Measurements from ENCODE around the gene WDR88.
"Not testable (repeated sequence)": the region's sequence is repeated elsewhere in the genome, so short reads cannot be mapped to it uniquely, and the experiment has no call there.

The WDR88 gene

DNA sequence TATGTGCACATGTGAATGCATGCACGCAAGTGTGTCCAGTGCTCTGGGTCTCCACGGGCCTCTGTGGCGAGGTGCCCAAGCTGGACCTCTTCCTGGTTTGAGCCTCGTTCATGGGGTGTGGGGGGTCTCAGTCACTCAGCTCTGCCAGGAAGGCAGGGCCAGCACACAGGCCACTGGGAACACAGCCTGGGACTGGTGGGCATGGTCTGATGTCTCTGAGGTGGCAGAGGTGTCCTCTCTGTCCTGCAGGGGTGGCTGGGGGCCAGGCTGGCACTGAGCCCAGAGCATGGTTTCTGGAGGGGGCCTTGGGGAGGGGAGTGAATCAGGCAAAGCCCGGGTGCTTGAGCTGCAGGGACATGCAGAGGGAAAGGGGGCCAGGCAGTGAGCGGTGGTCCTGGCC is 71.6 kb downstream of the WDR88 start:
- H3K27me3 Mint-ChIP-seq (ENCODE audit: low read depth) = peaks cover 3% of the 10 kb centered on the region
- no peak overlapping the region for H3K27ac Mint-ChIP-seq
- H3K9me3 Mint-ChIP-seq = no peaks in the 10 kb centered on the region
- no peaks in the 10 kb centered on the region for H3K36me3 Mint-ChIP-seq (ENCODE audit: low read depth)
- no peaks in the 10 kb centered on the region for H3K4me1 Mint-ChIP-seq (ENCODE audit: low read depth)
- H3K4me3 Mint-ChIP-seq = no peak overlapping the region

DNA sequence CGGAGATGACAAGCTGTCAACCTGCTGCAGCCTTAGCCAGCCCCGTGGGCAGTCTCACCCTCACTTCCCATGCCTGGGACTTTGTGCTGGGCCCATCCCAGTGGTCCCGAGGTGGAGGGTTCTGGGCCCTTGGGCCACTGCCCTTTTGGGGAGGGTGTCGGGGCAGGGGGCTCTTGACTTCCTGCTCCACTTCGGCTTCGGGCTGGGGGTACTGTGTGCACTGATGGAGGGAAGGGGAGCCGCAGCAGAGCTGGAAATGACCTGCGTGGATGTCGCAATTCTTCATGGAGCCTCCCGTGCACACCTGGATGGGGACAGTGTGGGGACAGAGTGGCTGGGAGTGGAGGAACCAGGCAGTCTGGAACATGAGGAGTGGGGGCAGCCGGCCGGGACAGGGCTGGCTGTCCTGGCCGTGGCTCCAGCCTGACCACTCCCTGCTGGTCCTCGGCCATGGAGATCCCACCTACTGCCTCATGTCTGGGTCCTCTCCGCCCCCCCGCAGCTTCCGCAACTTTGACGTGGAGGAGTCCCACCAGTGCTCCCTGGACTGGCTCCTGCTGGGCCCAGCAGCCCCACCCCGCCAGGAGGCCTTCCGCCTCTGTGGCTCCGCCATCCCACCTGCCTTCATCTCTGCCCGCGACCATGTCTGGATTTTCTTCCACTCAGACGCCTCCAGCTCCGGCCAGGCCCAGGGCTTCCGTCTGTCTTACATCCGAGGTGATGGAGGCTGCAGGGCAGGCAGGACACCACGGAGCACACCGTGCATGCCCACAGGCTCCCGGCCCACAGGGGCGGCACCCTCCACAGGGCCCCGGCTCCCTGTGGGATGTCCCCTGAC is 72.4 kb downstream of the WDR88 start:
- Mint-ChIP-seq H3K4me3 (no peak overlapping the region), H3K27ac (no peak overlapping the region), H3K4me1 (ENCODE audit: low read depth) (no peaks in the 10 kb centered on the region), H3K36me3 (ENCODE audit: low read depth) (no peaks in the 10 kb centered on the region), H3K9me3 (no peaks in the 10 kb centered on the region), H3K27me3 (ENCODE audit: low read depth) (no peaks in the 10 kb centered on the region)

DNA sequence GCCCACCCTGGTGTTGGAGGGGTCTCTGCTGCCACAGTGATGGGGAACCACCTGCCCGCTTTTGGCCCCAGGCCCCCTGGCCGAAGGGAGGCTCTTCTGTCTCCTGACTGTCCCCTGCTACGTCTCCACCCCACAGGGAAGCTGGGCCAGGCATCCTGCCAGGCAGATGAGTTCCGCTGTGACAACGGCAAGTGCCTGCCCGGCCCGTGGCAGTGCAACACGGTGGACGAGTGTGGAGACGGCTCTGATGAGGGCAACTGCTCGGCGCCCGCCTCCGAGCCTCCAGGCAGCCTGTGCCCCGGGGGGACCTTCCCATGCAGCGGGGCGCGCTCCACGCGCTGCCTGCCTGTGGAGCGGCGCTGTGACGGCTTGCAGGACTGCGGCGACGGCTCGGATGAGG is 73.2 kb downstream of the WDR88 start:
- Mint-ChIP-seq H3K4me3 (no peak overlapping the region), H3K4me1 (ENCODE audit: low read depth) (no peaks in the 10 kb centered on the region), H3K27me3 (ENCODE audit: low read depth) (no peaks in the 10 kb centered on the region), H3K27ac (no peak overlapping the region), H3K36me3 (ENCODE audit: low read depth) (no peaks in the 10 kb centered on the region), H3K9me3 (no peaks in the 10 kb centered on the region)

DNA sequence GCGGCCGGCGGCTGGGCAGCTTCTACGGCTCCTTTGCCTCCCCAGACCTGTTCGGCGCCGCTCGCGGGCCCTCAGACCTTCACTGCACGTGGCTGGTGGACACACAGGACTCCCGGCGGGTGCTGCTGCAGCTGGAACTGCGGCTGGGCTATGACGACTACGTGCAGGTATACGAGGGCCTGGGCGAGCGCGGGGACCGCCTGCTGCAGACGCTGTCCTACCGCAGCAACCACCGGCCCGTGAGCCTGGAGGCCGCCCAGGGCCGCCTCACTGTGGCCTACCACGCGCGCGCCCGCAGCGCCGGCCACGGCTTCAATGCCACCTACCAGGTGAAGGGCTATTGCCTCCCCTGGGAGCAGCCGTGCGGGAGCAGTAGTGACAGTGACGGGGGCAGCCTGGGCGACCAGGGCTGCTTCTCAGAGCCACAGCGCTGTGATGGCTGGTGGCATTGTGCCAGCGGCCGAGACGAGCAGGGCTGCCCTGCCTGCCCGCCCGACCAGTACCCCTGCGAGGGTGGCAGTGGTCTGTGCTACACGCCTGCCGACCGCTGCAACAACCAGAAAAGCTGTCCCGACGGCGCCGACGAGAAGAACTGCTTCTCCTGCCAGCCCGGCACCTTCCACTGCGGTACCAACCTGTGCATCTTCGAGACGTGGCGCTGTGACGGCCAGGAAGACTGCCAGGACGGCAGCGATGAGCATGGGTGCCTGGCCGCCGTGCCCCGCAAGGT is 73.8 kb downstream of the WDR88 start:
- Mint-ChIP-seq H3K27me3 (ENCODE audit: low read depth) (no peaks in the 10 kb centered on the region), H3K4me1 (ENCODE audit: low read depth) (no peaks in the 10 kb centered on the region), H3K27ac (no peak overlapping the region), H3K4me3 (no peak overlapping the region), H3K36me3 (ENCODE audit: low read depth) (no peaks in the 10 kb centered on the region), H3K9me3 (no peaks in the 10 kb centered on the region)

DNA sequence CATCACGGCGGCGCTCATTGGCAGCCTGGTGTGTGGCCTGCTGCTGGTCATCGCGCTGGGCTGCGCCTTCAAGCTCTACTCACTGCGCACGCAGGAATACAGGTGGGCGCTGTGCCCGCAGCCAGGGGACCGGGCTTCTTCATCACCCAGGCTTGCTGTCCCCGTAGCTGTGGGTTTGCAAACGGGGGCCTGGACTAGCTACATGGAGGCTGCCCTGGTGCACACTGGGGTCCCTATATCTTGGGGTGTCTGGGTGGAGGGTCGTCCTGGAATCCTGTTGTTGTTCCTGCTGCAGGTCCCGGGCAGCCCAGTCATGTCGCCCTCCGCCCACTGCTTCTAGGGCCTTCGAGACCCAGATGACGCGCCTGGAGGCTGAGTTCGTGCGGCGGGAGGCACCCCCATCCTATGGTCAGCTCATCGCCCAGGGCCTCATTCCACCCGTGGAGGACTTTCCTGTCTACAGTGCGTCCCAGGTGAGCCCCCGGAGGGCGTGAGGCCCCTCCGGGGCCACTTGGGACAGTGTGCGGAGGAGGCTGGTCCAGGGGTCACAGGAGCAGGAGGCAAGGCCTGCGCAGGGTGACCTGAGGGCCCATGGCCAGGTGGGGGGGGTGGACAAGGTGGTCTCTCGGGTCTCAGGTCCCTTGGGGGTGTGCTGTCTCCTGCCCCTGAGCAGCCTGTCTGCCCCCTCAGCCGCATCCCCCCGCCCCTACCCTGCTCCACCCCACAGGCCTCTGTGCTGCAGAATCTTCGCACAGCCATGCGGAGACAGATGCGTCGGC is 74.5 kb downstream of the WDR88 start:
- Mint-ChIP-seq H3K27me3 (ENCODE audit: low read depth) (no peaks in the 10 kb centered on the region), H3K27ac (no peak overlapping the region), H3K4me3 (no peak overlapping the region), H3K9me3 (no peaks in the 10 kb centered on the region), H3K4me1 (ENCODE audit: low read depth) (no peaks in the 10 kb centered on the region), H3K36me3 (ENCODE audit: low read depth) (no peaks in the 10 kb centered on the region)

DNA sequence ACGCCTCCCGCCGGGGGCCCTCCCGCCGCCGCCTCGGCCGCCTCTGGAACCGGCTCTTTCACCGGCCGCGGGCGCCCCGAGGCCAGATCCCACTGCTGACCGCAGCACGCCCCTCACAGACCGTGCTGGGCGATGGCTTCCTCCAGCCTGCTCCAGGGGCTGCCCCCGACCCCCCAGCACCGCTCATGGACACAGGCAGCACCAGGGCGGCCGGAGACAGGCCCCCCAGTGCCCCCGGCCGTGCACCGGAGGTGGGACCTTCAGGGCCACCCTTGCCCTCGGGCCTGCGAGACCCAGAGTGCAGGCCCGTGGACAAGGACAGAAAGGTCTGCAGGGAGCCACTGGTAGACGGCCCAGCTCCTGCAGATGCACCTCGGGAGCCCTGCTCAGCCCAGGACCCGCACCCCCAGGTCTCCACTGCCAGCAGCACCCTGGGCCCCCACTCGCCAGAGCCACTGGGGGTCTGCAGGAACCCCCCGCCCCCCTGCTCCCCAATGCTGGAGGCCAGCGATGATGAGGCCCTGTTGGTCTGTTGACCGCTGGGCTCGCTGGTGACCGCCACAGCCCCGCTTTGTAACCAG is 75.2 kb downstream of the WDR88 start:
- no peak overlapping the region for H3K27ac Mint-ChIP-seq
- no peaks in the 10 kb centered on the region for H3K27me3 Mint-ChIP-seq (ENCODE audit: low read depth)

DNA sequence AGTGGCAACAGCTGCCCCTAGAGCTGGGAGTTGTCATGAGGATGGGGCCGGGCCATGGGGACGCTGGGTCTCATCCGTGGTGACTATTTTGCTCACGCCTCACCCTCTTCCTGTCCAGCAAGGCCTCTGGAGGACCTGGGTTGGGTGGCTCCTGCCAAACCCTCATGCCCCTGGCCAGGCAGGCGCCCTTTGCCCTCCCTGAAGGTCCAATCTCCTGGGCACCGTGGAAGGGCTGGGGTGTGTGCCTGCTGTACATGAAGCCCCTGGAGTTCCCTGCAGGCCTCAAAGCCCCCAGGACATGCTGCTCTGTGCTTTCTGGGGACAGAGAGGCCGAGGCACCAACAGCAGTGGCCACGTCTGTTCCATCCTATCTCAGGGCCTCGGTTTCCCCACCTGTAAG is 76.0 kb downstream of the WDR88 start:
- Mint-ChIP-seq H3K27ac (no peak overlapping the region), H3K4me3 (no peak overlapping the region), H3K4me1 (ENCODE audit: low read depth) (no peaks in the 10 kb centered on the region), H3K27me3 (ENCODE audit: low read depth) (no peaks in the 10 kb centered on the region), H3K36me3 (ENCODE audit: low read depth) (no peaks in the 10 kb centered on the region), H3K9me3 (no peaks in the 10 kb centered on the region)

More for the DNA sequence above, 75.2 kb downstream of the WDR88 start:
- no peak overlapping the region for H3K4me3 Mint-ChIP-seq
- no peaks in the 10 kb centered on the region for H3K4me1 Mint-ChIP-seq (ENCODE audit: low read depth)
- no peaks in the 10 kb centered on the region for H3K9me3 Mint-ChIP-seq
- no peaks in the 10 kb centered on the region for H3K36me3 Mint-ChIP-seq (ENCODE audit: low read depth)

DNA sequence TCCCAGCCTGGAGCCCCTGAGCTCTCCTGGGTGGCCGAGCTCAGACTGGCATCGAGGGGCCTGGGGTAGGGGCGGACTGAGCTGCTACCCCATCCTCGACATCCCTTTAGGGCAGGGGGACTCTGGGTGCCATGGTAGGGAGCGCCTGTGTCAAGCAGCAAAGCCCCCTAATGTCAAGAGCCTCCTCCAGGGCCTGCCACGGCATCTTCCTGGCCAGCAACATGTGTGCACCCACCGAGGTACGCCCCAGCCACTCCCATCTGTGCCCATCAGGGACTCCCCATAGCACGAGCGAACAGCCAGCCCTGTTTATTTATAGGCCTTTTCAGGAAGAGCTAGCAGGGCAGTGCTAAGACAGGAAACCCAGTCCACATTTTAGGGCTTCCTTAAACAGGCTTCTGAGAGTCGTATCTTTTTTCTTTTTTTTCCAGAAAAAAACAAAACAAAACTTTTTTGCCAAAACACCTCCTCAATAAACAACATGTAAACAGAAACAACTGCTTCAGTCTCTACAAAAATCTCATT is 76.5 kb downstream of the WDR88 start:
- H3K4me1 Mint-ChIP-seq (ENCODE audit: low read depth) = no peaks in the 10 kb centered on the region
- no peaks in the 10 kb centered on the region for H3K36me3 Mint-ChIP-seq (ENCODE audit: low read depth)
- H3K27me3 Mint-ChIP-seq (ENCODE audit: low read depth) = no peaks in the 10 kb centered on the region
- no peak overlapping the region for H3K4me3 Mint-ChIP-seq
- no peak overlapping the region for H3K27ac Mint-ChIP-seq
- no peaks in the 10 kb centered on the region for H3K9me3 Mint-ChIP-seq

DNA sequence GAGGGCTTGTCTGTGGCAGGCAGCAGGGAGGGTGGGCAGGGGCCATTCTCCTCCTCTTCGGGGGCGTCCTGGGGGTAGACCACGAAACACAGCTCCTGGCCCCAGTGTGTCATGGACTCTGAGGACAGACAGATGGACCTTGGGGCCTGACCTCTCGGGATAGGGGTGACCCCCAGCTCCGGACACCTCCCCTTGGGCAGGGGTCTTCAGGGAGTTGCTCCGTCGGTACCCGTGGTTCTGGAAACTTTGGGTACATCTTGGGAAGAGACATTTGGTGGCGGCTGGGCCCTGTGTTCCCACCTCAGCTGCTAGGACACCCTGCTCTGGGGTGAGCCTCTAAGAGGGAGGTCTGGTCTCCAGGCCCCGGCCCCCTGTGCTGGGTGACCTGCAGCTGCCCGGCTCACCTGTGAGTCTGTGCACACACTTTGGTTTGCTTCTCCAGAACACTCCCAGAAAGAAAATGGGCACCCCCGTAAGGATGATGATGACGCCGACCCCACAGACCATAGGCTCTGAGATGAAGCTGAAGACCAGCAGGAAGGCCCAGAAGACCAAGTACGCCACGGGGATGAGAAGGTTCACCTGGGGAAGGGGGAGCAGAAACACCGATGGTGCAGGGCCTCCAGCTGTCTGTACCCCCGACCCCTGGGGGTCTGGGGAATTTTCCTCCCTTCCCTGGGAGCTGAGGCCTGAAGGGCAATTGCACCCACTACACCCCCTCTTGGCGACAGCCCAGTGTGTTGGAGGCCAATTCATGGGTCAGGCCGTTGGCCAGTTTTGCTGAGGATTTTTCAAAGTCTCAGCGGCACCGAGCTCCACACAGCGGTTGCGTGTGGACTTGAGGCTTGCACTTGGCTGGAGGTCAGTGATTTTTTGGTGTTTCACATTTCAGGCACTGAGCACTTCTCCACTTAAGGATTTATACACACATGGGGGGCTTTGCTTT is 77.3 kb downstream of the WDR88 start:
- no peaks in the 10 kb centered on the region for H3K36me3 Mint-ChIP-seq (ENCODE audit: low read depth)
- H3K9me3 Mint-ChIP-seq = no peaks in the 10 kb centered on the region
- no peaks in the 10 kb centered on the region for H3K4me1 Mint-ChIP-seq (ENCODE audit: low read depth)
- no peaks in the 10 kb centered on the region for H3K27me3 Mint-ChIP-seq (ENCODE audit: low read depth)
- no peak overlapping the region for H3K4me3 Mint-ChIP-seq
- no peak overlapping the region for H3K27ac Mint-ChIP-seq

DNA sequence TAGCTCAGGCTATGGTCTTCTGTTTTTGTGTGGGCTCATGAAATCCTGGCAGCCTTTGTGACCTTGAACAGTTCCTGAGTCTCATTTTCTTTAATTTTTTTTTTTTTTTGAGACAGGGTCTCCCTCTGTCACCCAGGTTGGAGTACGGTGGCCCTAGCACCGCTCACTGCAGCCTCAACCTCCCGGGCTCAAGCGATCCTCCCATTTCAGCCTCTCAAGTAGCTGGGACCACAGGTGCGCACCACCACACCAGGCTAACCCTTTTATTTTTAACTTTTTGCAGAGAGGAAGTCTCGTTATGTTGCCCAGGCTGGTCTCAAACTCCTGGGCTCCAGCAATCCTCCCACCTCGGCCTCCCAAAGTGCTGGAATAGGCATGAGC is 77.9 kb downstream of the WDR88 start:
- not testable (repeated sequence) for H3K9me3 Mint-ChIP-seq; H3K27ac Mint-ChIP-seq; H3K4me3 Mint-ChIP-seq; H3K27me3 Mint-ChIP-seq (ENCODE audit: low read depth); H3K36me3 Mint-ChIP-seq (ENCODE audit: low read depth); H3K4me1 Mint-ChIP-seq (ENCODE audit: low read depth)

DNA sequence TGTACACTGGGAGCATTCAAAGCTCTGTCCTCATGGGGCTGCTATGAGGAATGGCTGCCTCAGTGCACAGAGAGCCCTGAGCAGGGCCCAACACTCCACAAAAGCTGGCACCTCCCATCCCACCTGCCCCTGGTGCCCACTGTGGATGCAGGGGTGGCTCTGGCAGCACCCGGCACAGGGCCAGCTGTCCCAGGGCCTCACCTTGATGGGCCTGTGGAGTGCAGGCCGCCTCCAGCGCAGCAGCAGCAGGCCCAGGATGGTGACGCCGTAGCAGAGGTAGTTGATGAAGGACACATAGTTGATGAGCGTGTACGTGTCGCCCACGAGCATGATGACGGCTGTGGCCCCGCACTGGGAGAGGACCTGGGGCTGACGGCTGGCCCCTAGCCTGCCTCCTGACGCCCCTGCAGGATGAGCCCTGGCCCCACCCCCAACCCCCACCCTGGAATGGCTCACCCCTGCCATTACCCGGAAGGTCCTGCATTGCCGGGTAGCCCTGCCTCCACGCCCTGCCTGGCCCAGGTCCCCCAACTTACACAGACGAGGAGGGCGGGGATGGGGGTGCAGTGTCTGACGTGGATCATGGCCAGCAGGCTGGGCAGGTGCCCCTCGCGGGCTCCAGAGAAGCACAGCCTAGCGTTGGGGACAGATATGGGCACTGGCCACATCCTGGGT is 78.5 kb downstream of the WDR88 start:
- Mint-ChIP-seq H3K36me3 (ENCODE audit: low read depth) (no peaks in the 10 kb centered on the region), H3K27me3 (ENCODE audit: low read depth) (no peaks in the 10 kb centered on the region), H3K4me1 (ENCODE audit: low read depth) (no peaks in the 10 kb centered on the region), H3K9me3 (no peaks in the 10 kb centered on the region), H3K27ac (no peak overlapping the region), H3K4me3 (no peak overlapping the region)

DNA sequence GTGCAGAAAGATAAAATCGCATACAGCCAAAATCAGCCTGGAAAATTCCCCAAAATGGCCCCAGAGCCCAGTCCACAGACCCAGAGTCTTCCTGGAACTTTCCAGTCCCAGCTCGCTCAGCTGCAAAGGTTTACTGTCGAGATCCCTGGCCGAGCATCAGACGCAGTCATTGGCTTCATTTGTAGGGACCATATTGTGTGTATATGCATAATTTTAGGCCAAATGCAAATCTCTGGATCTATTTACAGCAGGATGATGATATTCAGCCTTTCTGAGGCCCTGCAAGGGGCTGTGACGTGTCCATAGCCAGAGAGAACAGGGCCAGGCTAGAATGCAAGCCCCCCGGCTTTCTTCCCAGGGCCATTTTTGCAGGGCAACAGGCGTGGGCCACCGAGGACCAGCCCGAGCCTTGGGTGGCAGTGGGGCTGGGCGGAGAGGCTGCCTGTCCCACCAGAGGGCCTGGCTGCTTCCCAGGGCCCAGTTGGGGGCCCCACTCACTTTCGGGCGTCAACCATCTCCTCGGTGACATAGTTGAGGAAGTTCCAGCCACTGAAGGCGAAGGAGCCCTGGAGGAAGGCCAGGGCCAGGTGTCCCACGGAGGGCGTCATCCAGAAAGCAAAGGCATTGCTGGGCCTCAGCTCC is 80.0 kb downstream of the WDR88 start:
- Mint-ChIP-seq H3K4me3 (no peak overlapping the region), H3K27ac (no peak overlapping the region), H3K27me3 (ENCODE audit: low read depth) (no peaks in the 10 kb centered on the region), H3K4me1 (ENCODE audit: low read depth) (no peaks in the 10 kb centered on the region), H3K9me3 (no peaks in the 10 kb centered on the region), H3K36me3 (ENCODE audit: low read depth) (no peaks in the 10 kb centered on the region)
